MM.1S (cell line): ENCODE measurements around the gene GSE1.

Source experiments
- CTCF ChIP-seq: fragments of 300-600 bp; sonication (generic); IDR thresholded peaks from 2 replicates; pipeline ENCODE4 v1.5.1; 2016; ENCODE audit warnings: antibody characterized with exemption, low read length, mixed read lengths
- EZH2 ChIP-seq: fragments of 300-600 bp; sonication (generic); optimal IDR thresholded peaks from 2 replicates; pipeline ENCODE3; 2017; ENCODE audit warnings: low read depth, mild to moderate bottlenecking, antibody characterized with exemption, low read length, mixed read lengths
- EZH2phosphoT487 ChIP-seq: fragments of 300-600 bp; sonication (generic); IDR thresholded peaks from 2 replicates; pipeline ENCODE4 v1.6.1; 2018; ENCODE audit warnings: antibody characterized with exemption, low read length

GRCh38 chr16:85574672-85575475 lies 38.2 kb upstream of the GSE1 start:
- TF ChIP-seq CTCF, result no peak
- TF ChIP-seq EZH2phosphoT487, result no peak
- TF ChIP-seq EZH2, result no peak
